Measurements from ENCODE around the gene TTC31.

- no peak for TF ChIP-seq CTCF (IDR thresholded peaks at IDR 0.05)
- no peak for TF ChIP-seq POLR2A (IDR thresholded peaks at IDR 0.05)
Observed at GRCh38 chr2:74502147-74502719, 19.4 kb downstream of the TTC31 start.
